Measurements from ENCODE around the gene UFSP2. TPM values are rescaled to one million over a fixed set of nuclear protein-coding genes. Genes with fewer than 3 reads are reported as not detected.

Gene UFSP2
- total RNA-seq, 1 donor from 2014 or later, result 38.0 TPM

DNA sequence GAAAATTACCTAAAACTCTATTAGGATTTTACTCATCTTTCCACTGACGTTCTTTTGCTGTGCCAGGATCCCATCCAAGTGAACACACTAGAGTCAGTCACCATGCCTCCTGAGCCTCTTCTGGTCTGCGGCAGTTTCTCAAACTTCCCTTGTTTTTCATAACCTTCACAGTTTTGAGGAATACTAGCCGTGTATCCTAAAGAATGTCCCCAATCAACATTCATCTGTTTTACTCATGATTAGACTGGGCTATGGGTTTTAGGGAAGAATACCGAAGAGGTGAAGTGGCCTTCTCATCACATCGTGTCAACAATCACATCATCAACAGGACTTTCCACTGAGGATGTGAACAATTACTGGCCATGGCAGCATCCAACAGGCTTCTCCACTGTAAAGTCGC lies 34.8 kb downstream of the UFSP2 start:
- H3K9me3 Mint-ChIP-seq (ENCODE audit: unreplicated experiment), result peaks cover 7% of the 10 kb centered on the region
- peaks cover 8% of the 10 kb centered on the region for H3K4me1 Mint-ChIP-seq (ENCODE audit: low read depth, unreplicated experiment)
- TF ChIP-seq, protein P1, sequence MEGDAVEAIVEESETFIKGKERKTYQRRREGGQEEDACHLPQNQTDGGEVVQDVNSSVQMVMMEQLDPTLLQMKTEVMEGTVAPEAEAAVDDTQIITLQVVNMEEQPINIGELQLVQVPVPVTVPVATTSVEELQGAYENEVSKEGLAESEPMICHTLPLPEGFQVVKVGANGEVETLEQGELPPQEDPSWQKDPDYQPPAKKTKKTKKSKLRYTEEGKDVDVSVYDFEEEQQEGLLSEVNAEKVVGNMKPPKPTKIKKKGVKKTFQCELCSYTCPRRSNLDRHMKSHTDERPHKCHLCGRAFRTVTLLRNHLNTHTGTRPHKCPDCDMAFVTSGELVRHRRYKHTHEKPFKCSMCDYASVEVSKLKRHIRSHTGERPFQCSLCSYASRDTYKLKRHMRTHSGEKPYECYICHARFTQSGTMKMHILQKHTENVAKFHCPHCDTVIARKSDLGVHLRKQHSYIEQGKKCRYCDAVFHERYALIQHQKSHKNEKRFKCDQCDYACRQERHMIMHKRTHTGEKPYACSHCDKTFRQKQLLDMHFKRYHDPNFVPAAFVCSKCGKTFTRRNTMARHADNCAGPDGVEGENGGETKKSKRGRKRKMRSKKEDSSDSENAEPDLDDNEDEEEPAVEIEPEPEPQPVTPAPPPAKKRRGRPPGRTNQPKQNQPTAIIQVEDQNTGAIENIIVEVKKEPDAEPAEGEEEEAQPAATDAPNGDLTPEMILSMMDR (IDR thresholded peaks at IDR 0.05; ENCODE audit: partially characterized antibody, unreplicated experiment), result no peak
- no peak for DNase-seq
- no peak overlapping the region for H3K27ac Mint-ChIP-seq (ENCODE audit: unreplicated experiment)
- peaks cover 6% of the 10 kb centered on the region for H3K27me3 Mint-ChIP-seq (ENCODE audit: unreplicated experiment)
- no peaks in the 10 kb centered on the region for H3K36me3 Mint-ChIP-seq (ENCODE audit: unreplicated experiment)
- H3K4me3 Mint-ChIP-seq (ENCODE audit: unreplicated experiment), result no peak overlapping the region

- Mint-ChIP-seq H3K4me3 (ENCODE audit: unreplicated experiment) (no peak overlapping the region), H3K27ac (ENCODE audit: unreplicated experiment) (no peak overlapping the region), H3K36me3 (ENCODE audit: unreplicated experiment) (no peaks in the 10 kb centered on the region), H3K27me3 (ENCODE audit: unreplicated experiment) (peaks cover 2% of the 10 kb centered on the region), H3K4me1 (ENCODE audit: low read depth, unreplicated experiment) (peaks cover 4% of the 10 kb centered on the region), H3K9me3 (ENCODE audit: unreplicated experiment) (peaks cover 2% of the 10 kb centered on the region)
- DNase-seq, result no peak
- TF ChIP-seq, protein P1 (IDR thresholded peaks at IDR 0.05; ENCODE audit: partially characterized antibody, unreplicated experiment), result no peak
Measured at GRCh38 chr4:185387957-185388356, 37.8 kb downstream of the UFSP2 start.

DNA sequence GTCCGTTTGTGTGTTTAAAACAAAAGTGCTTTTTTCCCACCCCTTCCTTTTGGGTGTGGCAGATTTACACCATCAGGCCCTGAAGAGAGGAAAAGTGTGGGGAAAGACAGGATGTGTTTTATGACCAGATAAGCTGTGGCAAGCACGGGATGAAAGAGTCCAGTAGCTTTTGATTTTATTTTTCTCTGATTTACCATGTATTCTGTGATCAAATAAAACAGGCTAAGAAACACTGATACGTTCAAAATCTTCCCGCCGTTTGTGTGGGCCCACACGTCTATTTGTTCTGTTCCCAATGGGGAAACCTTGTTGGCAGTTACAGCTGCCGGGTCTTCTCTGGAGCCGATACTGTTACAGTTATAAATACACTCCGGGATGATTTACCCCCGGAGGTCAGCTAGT lies 40.8 kb downstream of the UFSP2 start:
- Mint-ChIP-seq H3K27me3 (ENCODE audit: unreplicated experiment) (peaks cover 2% of the 10 kb centered on the region), H3K27ac (ENCODE audit: unreplicated experiment) (peak overlapping the region; percentile 31), H3K9me3 (ENCODE audit: unreplicated experiment) (peaks cover 2% of the 10 kb centered on the region), H3K36me3 (ENCODE audit: unreplicated experiment) (peaks cover 12% of the 10 kb centered on the region), H3K4me3 (ENCODE audit: unreplicated experiment) (no peak overlapping the region), H3K4me1 (ENCODE audit: low read depth, unreplicated experiment) (peaks cover 4% of the 10 kb centered on the region)
- no peak for DNase-seq
- TF ChIP-seq, protein P1 (IDR thresholded peaks at IDR 0.05; ENCODE audit: partially characterized antibody, unreplicated experiment), result no peak

DNA sequence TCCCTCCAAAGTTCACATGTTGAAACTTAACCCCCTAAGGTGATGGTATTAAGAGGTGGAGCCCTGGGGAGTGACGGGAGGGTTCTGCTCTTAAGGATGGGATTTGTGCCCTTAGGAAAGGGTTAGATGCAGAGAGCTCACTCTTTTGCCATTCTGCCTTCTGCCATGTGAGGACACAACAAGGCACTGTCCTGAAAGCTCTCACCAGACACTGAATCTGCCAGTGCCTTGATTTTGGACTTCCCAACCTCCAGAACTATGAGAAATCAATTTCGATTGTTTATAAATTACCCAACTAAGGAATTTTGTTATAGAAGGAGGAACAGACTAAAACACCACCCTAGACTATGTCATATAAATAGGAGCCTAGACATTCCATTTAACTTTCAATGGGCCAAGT lies 41.7 kb downstream of the UFSP2 start:
- H3K27me3 Mint-ChIP-seq (ENCODE audit: unreplicated experiment), result peaks cover 2% of the 10 kb centered on the region
- H3K9me3 Mint-ChIP-seq (ENCODE audit: unreplicated experiment), result peaks cover 2% of the 10 kb centered on the region
- no peak overlapping the region for H3K4me3 Mint-ChIP-seq (ENCODE audit: unreplicated experiment)
- TF ChIP-seq, protein P1 (IDR thresholded peaks at IDR 0.05; ENCODE audit: partially characterized antibody, unreplicated experiment), result no peak
- peaks cover 12% of the 10 kb centered on the region for H3K36me3 Mint-ChIP-seq (ENCODE audit: unreplicated experiment)
- H3K27ac Mint-ChIP-seq (ENCODE audit: unreplicated experiment), result no peak overlapping the region
- H3K4me1 Mint-ChIP-seq (ENCODE audit: low read depth, unreplicated experiment), result peaks cover 4% of the 10 kb centered on the region
- no peak for DNase-seq

- TF ChIP-seq, protein P1 (IDR thresholded peaks at IDR 0.05; ENCODE audit: partially characterized antibody, unreplicated experiment), result no peak
- Mint-ChIP-seq H3K4me3 (ENCODE audit: unreplicated experiment) (no peak overlapping the region), H3K4me1 (ENCODE audit: low read depth, unreplicated experiment) (peaks cover 4% of the 10 kb centered on the region), H3K27ac (ENCODE audit: unreplicated experiment) (no peak overlapping the region), H3K27me3 (ENCODE audit: unreplicated experiment) (peaks cover 2% of the 10 kb centered on the region), H3K9me3 (ENCODE audit: unreplicated experiment) (peaks cover 2% of the 10 kb centered on the region), H3K36me3 (ENCODE audit: unreplicated experiment) (peaks cover 12% of the 10 kb centered on the region)
- no peak for DNase-seq
Measured at GRCh38 chr4:185383451-185383850, 42.3 kb downstream of the UFSP2 start.

Measured in glutamatergic neuron (in vitro differentiated cells).